Measurements from ENCODE around the gene CREB3. TPM values are rescaled to one million over a fixed set of nuclear protein-coding genes. Genes with fewer than 3 reads are reported as not detected.

Gene CREB3
- total and polyA plus RNA-seq, 5 donors from 2014 or later: 14.6 to 36.4 (median 34.5) TPM

DNA sequence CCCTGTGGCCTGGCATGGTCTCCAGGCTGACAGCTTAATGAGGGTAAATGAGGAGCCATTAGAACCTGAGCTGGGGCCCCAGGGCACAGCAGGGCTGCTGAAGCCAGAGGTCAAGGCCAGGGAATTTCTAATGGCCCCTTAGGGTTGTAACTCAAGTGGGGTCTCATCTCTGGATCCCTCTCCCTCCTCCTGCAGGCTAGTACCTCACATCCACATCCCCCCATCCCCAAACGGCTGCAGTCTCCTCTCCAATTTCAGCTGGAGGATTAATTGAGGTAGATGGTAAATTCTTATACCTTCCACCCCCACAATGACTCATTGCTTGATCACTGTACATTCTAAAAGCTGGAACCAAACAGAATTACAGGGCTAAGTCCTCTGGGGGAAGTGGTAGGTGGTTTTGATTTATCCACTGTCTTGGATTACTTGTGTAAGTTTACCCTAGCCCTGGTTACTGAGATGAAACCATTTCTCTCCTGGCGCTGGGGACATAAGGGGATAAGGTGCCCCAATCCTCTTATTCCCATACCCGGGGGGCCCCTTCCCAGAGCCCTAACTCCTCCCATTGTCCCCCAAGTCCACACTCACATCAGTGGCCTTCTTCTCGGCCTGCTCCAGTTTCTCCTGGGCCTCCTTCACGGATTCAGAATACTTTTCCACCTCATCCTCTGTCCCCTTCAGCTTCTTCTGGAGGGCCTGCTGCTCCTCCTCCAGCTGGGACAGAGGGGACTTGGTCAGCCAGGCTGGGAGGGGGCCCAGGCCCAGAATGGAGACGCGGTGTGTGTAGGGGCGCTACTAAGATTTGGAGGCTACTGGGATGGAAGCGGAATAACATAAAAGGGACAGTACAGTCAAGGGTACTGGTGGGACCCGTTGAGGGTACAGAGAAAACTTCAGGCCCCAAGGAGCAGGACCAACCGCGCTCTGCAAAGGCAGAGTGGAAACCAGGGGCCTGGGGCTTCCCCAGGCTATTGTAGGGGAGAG is 43.6 kb upstream of the CREB3 start:
- Mint-ChIP-seq H3K27me3 (no peaks in the 10 kb centered on the region), H3K4me3 (peak overlapping the region; percentile 50 to 91 (median 84)), H3K9me3 (no peaks in the 10 kb centered on the region), H3K36me3 (no peaks in the 10 kb centered on the region), H3K27ac (peak overlapping the region in 2 of 3 donors; percentile 62 to 89), H3K4me1 (peaks cover 2 to 26% (median 11%) of the 10 kb centered on the region in 4 donors)
- Histone ChIP-seq H3K27me3 (ENCODE audit: control insufficient read depth, insufficient read depth, low read length) (no peaks in the 10 kb centered on the region), H3K36me3 (ENCODE audit: control insufficient read depth, insufficient read depth, low read length) (no peaks in the 10 kb centered on the region), H3K4me1 (ENCODE audit: control insufficient read depth, insufficient read depth, low read length, poor library complexity, severe bottlenecking) (peaks cover 18% of the 10 kb centered on the region), H3K4me3 (ENCODE audit: low read depth, low read length) (no peak overlapping the region), H3K9me3 (ENCODE audit: control insufficient read depth in 2 of 2, low read length in 2 of 2) (no peaks in the 10 kb centered on the region), H3K27ac (ENCODE audit: insufficient read depth, low read length, poor library complexity, severe bottlenecking) (no peak overlapping the region)
- ATAC-seq (ENCODE audit: low read depth in 2 of 2) (peak; percentile 37 to 65), DNase-seq (peak in 1 of 3 donors; percentile 36)

DNA sequence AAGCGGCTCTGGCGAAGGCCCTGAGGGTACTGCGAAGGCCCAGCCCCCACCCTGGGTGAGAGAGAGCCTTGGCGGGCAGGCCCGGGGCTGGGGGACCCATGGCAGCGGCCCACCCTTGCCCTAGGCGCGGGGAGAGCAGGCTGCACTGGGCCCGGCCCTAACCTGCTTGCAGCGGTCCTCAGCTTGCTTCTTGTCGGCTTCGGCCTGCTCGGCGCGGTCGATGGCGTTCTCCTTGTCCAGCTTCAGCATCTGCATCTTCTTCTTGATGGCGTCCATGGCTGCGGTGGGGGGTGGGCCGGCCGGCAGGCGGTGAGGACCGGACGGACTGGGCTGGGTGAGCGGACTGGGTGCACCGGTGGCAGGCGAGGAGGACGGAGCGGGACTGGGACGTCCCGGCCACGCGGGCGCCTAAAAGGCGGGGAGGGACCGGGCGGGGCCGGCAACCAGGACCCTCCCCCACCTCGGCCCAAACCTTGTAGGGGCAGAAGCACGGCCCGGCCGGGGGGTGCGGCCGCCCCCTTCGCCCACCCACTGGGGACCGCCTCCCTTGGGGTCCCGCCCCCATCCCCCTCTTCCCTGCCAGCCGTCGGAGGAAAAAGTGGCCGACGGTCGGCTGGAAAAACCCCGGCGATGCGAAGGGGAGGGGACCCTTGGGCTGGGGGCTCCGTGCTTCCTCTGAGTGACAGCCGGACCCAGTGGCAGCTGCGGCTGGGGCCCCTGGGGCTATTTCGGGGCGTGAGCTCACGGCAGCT is 42.7 kb upstream of the CREB3 start, which contains the start of gene TPM2:
Gene TPM2 (minus strand): TSS at position 384 of the 752 bp plus-strand sequence. CDS start 108 bp downstream, at position 276.
- peaks cover 2 to 26% (median 11%) of the 10 kb centered on the region in 4 donors for H3K4me1 Mint-ChIP-seq
- ATAC-seq (ENCODE audit: low read depth in 2 of 2): no peak
- Histone ChIP-seq H3K27me3 (ENCODE audit: control insufficient read depth, insufficient read depth, low read length) (no peaks in the 10 kb centered on the region), H3K27ac (ENCODE audit: insufficient read depth, low read length, poor library complexity, severe bottlenecking) (peak within 1 kb of the TSS; percentile 47), H3K9me3 (ENCODE audit: control insufficient read depth in 2 of 2, low read length in 2 of 2) (no peaks in the 10 kb centered on the region), H3K36me3 (ENCODE audit: control insufficient read depth, insufficient read depth, low read length) (no peaks in the 10 kb centered on the region), H3K4me3 (ENCODE audit: low read depth, low read length) (peak within 1 kb of the TSS; percentile 55), H3K4me1 (ENCODE audit: control insufficient read depth, insufficient read depth, low read length, poor library complexity, severe bottlenecking) (peaks cover 18% of the 10 kb centered on the region)
- peak within 1 kb of the TSS; percentile 78 to 93 (median 89) for H3K27ac Mint-ChIP-seq
- no peaks in the 10 kb centered on the region for H3K36me3 Mint-ChIP-seq
- H3K9me3 Mint-ChIP-seq: no peaks in the 10 kb centered on the region
- no peak for DNase-seq
- no peaks in the 10 kb centered on the region for H3K27me3 Mint-ChIP-seq
- H3K4me3 Mint-ChIP-seq: peak within 1 kb of the TSS; percentile 86 to 97 (median 92)

DNA sequence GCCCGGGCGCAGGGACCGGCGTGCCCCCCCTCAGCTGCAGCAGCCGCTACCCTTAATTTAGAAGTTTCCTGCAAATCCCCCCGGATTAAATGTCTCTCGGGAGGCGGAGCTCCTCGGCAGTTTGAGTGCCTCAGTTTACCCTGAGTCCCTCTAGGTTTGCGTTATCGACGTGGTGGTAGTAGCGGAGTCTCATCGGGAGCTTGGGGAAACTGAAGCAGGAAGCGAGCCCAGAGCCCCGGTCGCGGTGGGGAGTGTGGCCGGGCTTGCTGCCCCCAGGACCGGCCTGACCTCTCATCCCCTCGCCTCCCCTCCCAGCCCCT is 42.2 kb upstream of the CREB3 start:
- no peak overlapping the region for H3K27ac ChIP-seq (ENCODE audit: insufficient read depth, low read length, poor library complexity, severe bottlenecking)
- H3K27me3 ChIP-seq (ENCODE audit: control insufficient read depth, insufficient read depth, low read length): no peaks in the 10 kb centered on the region
- no peaks in the 10 kb centered on the region for H3K36me3 ChIP-seq (ENCODE audit: control insufficient read depth, insufficient read depth, low read length)
- Mint-ChIP-seq H3K4me3 (peak overlapping the region; percentile 58 to 92 (median 84)), H3K27me3 (no peaks in the 10 kb centered on the region), H3K9me3 (no peaks in the 10 kb centered on the region), H3K36me3 (no peaks in the 10 kb centered on the region), H3K4me1 (peaks cover 2 to 26% (median 11%) of the 10 kb centered on the region in 4 donors), H3K27ac (no peak overlapping the region)
- ATAC-seq (ENCODE audit: low read depth in 2 of 2) (no peak), DNase-seq (peak in 1 of 3 donors; percentile 15)
- H3K4me1 ChIP-seq (ENCODE audit: control insufficient read depth, insufficient read depth, low read length, poor library complexity, severe bottlenecking): peaks cover 18% of the 10 kb centered on the region
- no peaks in the 10 kb centered on the region for H3K9me3 ChIP-seq (ENCODE audit: control insufficient read depth in 2 of 2, low read length in 2 of 2)
- peak overlapping the region; percentile 55 for H3K4me3 ChIP-seq (ENCODE audit: low read depth, low read length)

DNA sequence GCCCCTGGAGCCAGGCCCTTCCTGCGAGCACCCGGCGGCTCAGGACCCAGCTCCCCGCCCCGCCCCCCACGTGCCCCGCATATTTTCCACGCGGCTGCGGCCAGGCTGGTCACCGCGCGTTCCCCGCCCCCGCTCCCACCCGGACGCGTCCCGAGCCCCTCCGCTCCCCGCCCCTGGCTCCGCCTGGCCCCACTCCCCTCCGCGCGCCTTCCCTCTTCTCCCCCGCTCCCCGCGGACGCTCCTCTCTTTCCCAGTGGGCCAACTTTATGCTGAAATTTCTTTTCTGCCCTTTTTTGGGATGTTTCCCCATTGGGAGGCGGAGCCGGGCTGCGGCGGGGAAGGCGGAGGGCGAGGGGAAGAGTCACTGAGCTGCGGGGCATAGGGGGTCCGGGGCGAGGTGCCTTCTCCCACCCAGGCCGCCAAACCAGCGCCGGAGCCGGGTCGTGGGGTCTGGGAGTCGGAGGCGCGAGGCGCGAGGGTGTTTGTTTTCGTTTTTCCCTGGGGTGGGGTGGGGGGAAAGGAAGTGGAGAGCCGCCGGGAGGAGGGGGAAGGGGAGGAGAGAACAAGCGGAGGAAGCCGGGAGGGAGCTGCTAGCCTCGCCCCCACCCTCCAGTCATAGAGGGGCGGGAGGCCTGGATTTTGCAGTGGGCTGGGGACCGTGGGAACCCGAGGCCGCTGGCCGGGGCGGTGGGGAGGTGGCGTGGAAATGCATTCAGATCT is 41.7 kb upstream of the CREB3 start:
- no peaks in the 10 kb centered on the region for H3K36me3 ChIP-seq (ENCODE audit: control insufficient read depth, insufficient read depth, low read length)
- no peaks in the 10 kb centered on the region for H3K27me3 Mint-ChIP-seq
- peak overlapping the region; percentile 47 for H3K27ac ChIP-seq (ENCODE audit: insufficient read depth, low read length, poor library complexity, severe bottlenecking)
- no peak overlapping the region for H3K4me3 ChIP-seq (ENCODE audit: low read depth, low read length)
- H3K9me3 Mint-ChIP-seq: no peaks in the 10 kb centered on the region
- H3K4me1 ChIP-seq (ENCODE audit: control insufficient read depth, insufficient read depth, low read length, poor library complexity, severe bottlenecking): peaks cover 18% of the 10 kb centered on the region
- peaks cover 2 to 26% (median 11%) of the 10 kb centered on the region in 4 donors for H3K4me1 Mint-ChIP-seq
- no peaks in the 10 kb centered on the region for H3K27me3 ChIP-seq (ENCODE audit: control insufficient read depth, insufficient read depth, low read length)
- peak overlapping the region; percentile 67 to 93 (median 78) for H3K27ac Mint-ChIP-seq
- DNase-seq: peak; percentile 13 to 24 (median 18)
- H3K36me3 Mint-ChIP-seq: no peaks in the 10 kb centered on the region
- H3K4me3 Mint-ChIP-seq: peak overlapping the region; percentile 86 to 97 (median 92)
- no peaks in the 10 kb centered on the region for H3K9me3 ChIP-seq (ENCODE audit: control insufficient read depth in 2 of 2, low read length in 2 of 2)
- peak in 1 of 2 donors; percentile 34 for ATAC-seq (ENCODE audit: low read depth in 2 of 2)

DNA sequence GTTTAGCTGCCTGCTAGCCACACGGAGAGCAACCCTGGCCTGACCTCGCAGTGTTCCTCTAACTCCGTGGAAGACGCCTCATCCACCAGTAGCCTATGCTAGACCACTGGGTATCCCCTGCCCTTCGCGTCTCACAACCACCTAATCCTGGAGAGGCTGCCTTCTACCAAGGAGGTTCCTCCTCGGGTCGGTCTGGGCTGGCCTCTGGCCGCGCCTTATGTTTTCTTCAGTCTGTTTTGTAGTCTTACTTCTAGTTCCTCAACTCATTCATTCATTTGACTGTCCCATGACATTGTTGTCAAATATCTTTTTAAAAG is 41.2 kb upstream of the CREB3 start:
- H3K36me3 Mint-ChIP-seq: no peaks in the 10 kb centered on the region
- peak overlapping the region; percentile 86 to 97 (median 92) for H3K4me3 Mint-ChIP-seq

DNA sequence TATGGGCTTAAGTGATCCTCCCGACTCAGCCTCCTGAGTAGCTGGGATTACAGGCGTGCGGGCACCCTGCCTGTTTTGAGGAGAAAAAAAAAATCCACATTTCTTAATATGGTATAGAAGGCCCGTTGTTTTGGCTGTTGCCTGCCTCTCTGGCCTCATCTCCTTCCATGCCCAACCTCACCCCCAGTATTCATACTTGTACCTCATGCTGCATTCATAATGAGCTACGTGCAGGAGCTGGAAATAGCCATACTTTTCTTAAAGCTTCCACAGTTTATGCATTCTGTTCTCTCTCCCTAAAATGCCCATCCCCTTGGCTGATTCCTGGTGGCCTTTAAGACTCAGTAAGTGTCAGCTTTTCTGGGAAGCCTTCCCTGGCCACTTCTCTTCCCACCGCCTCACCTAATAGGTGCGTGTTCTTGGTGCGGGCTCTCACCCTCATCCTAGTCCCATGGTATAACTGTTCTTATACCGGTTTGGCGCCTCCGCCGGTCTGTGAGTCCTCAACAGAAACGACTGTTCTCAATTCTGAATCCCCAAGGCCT is 40.6 kb upstream of the CREB3 start:
- Histone ChIP-seq H3K36me3 (ENCODE audit: control insufficient read depth, insufficient read depth, low read length) (peaks cover under 1% of the 10 kb centered on the region), H3K27ac (ENCODE audit: insufficient read depth, low read length, poor library complexity, severe bottlenecking) (no peak overlapping the region), H3K4me3 (ENCODE audit: low read depth, low read length) (no peak overlapping the region), H3K9me3 (ENCODE audit: control insufficient read depth in 2 of 2, low read length in 2 of 2) (no peaks in the 10 kb centered on the region), H3K27me3 (ENCODE audit: control insufficient read depth, insufficient read depth, low read length) (no peaks in the 10 kb centered on the region), H3K4me1 (ENCODE audit: control insufficient read depth, insufficient read depth, low read length, poor library complexity, severe bottlenecking) (peaks cover 21% of the 10 kb centered on the region)
- Mint-ChIP-seq H3K4me3 (peak overlapping the region; percentile 86 to 97 (median 92)), H3K27me3 (no peaks in the 10 kb centered on the region), H3K36me3 (peaks cover 5% of the 10 kb centered on the region), H3K27ac (peak overlapping the region; percentile 66 to 78 (median 67)), H3K9me3 (no peaks in the 10 kb centered on the region), H3K4me1 (peaks cover 8 to 33% (median 15%) of the 10 kb centered on the region in 4 donors)
- DNase-seq: no peak
- no peak for ATAC-seq (ENCODE audit: low read depth in 2 of 2)

More for the DNA sequence above, 41.2 kb upstream of the CREB3 start:
- Histone ChIP-seq H3K4me3 (ENCODE audit: low read depth, low read length) (no peak overlapping the region), H3K9me3 (ENCODE audit: control insufficient read depth in 2 of 2, low read length in 2 of 2) (no peaks in the 10 kb centered on the region), H3K4me1 (ENCODE audit: control insufficient read depth, insufficient read depth, low read length, poor library complexity, severe bottlenecking) (peaks cover 18% of the 10 kb centered on the region), H3K36me3 (ENCODE audit: control insufficient read depth, insufficient read depth, low read length) (no peaks in the 10 kb centered on the region), H3K27me3 (ENCODE audit: control insufficient read depth, insufficient read depth, low read length) (no peaks in the 10 kb centered on the region), H3K27ac (ENCODE audit: insufficient read depth, low read length, poor library complexity, severe bottlenecking) (peak overlapping the region; percentile 47)
- DNase-seq: no peak
- H3K9me3 Mint-ChIP-seq: no peaks in the 10 kb centered on the region
- peaks cover 3 to 27% (median 12%) of the 10 kb centered on the region in 4 donors for H3K4me1 Mint-ChIP-seq
- H3K27ac Mint-ChIP-seq: peak overlapping the region; percentile 67 to 93 (median 78)
- no peaks in the 10 kb centered on the region for H3K27me3 Mint-ChIP-seq
- peak in 1 of 2 donors; percentile 17 for ATAC-seq (ENCODE audit: low read depth in 2 of 2)

DNA sequence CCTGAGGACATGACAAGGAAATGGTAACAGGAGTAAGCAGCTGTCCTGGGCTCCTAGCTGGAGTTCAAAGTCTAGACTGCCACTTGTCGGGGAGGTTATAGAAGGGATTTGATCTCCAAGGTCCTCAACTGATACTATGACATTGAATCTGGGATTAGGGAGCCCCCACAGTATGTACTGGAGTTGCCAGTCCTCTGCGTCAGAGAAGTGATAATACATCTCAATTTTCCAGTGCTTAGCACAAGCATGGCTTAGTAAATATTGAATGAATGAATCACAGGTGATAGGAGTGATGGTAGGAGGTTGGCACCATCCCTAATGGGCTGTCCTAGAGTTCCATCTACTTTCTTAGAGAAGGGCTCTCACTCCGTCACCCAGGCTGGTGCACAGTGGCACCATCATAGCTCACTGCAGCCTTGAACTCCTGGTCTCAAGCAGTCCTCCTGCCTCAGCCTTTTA is 36.5 kb upstream of the CREB3 start:
- Mint-ChIP-seq H3K27me3 (no peaks in the 10 kb centered on the region), H3K9me3 (no peaks in the 10 kb centered on the region), H3K27ac (peak overlapping the region in 1 of 3 donors; percentile 79), H3K36me3 (peaks cover 18% of the 10 kb centered on the region), H3K4me3 (no peak overlapping the region), H3K4me1 (peaks cover 7 to 22% (median 11%) of the 10 kb centered on the region in 4 donors)
- H3K36me3 ChIP-seq (ENCODE audit: control insufficient read depth, insufficient read depth, low read length): peaks cover 42% of the 10 kb centered on the region
- no peak overlapping the region for H3K4me3 ChIP-seq (ENCODE audit: low read depth, low read length)
- DNase-seq: no peak
- H3K9me3 ChIP-seq (ENCODE audit: control insufficient read depth in 2 of 2, low read length in 2 of 2): no peaks in the 10 kb centered on the region
- no peak overlapping the region for H3K27ac ChIP-seq (ENCODE audit: insufficient read depth, low read length, poor library complexity, severe bottlenecking)
- peaks cover 13% of the 10 kb centered on the region for H3K4me1 ChIP-seq (ENCODE audit: control insufficient read depth, insufficient read depth, low read length, poor library complexity, severe bottlenecking)
- no peaks in the 10 kb centered on the region for H3K27me3 ChIP-seq (ENCODE audit: control insufficient read depth, insufficient read depth, low read length)
- no peak for ATAC-seq (ENCODE audit: low read depth in 2 of 2)

All from CD4-positive, CD25-positive, alpha-beta regulatory T cell (primary cell).